HG02642 (cell line): Measurements from ENCODE around the gene BICD1.

Experiments used
- ATAC-seq: cut with Tn5 transposase; IDR thresholded peaks from one replicate; pipeline ENCODE4 v1.9.1; 2021; ENCODE audit warnings: mild to moderate bottlenecking; ENCODE audit not compliant: unreplicated experiment, poor library complexity

Gene BICD1

DNA sequence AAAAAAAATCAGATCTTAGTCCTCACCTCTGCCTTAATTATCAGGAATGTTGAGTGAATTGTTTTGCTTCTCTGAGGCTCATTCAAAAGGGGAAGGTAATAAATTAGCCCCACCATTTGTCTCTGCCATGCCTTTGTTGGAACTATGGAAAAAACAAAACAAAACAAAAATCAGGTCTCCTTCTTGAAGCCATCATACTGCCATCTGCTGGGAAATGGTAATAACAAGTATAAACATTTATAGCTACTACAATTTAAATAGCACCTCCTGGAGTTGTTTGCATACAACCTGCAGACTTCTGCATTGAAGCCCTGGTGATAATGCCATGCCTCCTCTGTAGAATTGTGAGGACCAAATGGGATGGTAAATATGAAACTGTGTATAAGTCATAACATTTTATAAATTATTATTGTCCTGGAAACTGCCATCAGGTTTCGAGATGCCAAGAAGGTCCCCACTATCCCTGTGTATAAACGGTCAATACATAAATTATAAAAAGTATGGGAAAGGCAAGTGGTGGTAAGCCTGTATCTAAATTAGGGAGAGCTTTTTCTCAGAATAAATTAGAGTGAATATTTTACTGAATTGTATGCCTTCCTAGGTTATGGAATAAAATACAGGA is 205.5 kb downstream of the BICD1 start:
- no peak for ATAC-seq

DNA sequence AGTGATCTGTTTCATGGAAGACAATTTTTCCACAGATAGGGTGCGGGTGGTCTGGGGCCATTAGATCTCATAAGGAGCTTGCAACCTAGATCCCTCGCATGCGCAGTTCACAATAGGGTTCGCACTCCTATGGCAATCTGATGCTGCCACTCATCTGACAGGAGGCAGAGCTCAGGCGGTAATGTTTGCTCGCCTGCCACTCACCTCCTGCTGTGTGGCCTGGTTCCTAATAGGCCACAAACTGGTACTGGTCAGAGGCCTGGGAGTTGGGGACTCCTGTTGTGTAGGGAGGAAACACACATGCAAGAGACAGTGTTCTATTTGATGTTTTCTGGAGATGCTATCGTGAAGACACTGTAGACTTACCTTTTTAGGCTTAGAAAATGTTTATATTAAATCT is 215.7 kb downstream of the BICD1 start:
- no peak for ATAC-seq

DNA sequence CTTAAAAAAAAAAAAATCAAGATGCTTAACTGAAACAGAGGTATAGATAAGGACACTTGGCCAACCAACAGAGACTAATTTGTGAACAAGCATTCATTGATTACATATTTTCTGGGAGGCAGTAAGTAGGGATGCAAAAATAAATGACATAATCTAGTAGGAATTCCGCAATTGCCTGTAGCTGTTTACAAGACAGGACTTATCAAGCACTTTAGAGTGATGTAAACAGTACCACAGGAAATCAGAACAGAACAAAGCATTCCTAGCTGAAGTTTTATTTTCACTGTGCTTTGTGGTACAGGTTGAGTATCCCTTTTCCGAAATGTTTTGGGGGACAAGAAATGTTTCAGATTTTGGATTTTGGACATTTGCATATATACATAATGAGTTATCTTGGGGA is 224.5 kb downstream of the BICD1 start:
- no peak for ATAC-seq

DNA sequence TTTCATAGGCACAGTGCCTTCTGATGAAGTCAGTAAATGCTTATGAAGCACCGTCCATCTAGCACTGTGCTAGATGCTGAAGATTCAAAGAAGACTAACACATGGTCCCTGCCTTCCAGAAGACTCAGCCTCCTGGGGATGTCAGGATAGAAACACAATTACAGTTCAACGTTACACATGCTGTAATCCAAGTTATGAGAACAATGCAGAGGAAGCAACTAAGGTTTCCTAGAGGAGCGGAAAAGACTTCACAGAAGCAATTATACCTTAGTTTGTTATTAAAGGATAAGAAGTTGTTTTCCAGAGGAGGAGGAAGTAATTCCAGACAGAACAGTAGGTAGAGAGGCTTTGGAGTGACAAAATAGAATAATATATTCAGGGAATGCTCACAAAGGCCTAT is 225.8 kb downstream of the BICD1 start:
- no peak for ATAC-seq

DNA sequence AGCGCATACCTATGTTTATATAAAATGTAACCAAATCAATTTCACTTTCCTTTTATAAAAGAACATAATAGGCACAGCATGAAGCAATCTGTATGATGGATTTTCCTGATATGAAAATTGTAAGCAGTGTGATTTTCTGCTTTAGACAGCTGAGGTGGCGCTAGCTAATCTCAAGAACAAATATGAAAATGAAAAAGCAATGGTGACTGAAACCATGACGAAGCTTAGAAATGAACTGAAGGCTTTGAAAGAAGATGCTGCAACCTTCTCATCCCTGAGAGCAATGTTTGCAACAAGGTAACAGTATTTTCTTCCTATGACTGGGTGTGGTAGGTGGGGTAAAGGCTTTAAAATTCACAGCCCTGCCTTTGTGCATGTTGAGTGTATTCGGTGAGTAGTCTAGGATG is 227.7 kb downstream of the BICD1 start:
- ATAC-seq: no peak

DNA sequence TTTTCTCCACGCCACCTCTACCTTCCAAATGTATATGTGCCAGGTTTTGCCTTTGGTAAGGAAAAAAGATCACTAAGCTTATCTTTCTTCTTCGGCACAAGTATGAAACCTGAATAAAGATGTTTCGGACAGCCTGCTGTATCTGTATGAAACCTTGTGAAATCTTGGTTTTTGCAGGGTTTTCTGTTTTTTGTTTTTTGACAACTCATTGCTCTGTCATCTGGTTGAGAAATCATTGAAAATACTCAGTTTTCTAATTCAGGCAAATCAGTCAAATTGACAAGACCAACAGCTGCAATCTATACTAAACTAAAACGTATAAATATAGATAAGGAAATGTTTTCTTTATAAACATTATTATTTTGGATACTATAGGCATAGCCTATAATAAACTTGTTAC is 229.6 kb downstream of the BICD1 start:
- ATAC-seq: no peak

DNA sequence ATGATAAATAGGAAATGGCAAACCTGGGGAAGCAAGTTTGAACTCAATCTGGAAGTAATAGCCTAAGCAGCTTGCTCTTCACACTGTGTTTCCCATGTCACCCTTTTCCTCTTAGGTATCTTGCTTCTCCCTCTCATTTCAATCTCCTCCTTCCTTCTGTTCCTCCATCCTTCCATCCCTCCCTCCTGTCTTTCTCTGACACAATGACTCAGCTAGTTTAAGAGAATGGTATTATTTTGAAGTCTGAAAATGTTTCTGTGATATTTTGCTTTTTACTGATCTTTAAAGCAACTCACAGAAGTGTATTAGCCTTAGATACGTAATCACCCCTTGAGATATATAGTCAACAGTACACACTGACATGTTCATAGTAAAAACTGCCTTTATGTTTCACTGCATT is 236.8 kb downstream of the BICD1 start:
- ATAC-seq: no peak

DNA sequence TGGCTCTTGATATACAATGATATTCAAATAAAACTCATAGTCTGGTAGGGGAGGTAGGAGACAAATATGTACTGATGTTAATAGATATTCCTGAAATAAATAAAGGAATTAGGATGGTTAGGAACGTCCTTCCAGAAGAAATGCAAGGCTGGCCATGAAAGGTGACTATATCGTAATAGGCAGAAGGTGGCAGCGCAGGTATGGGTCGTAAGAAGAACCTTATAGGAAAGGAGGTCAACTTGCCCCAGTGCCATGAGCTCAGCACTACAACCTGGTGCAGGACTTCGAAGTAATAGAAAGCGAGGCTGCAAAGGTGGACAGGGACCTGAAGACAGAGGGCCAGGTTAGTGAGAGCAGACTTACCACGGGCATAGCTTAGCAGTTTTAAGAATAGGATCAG is 237.4 kb downstream of the BICD1 start:
- no peak for ATAC-seq

DNA sequence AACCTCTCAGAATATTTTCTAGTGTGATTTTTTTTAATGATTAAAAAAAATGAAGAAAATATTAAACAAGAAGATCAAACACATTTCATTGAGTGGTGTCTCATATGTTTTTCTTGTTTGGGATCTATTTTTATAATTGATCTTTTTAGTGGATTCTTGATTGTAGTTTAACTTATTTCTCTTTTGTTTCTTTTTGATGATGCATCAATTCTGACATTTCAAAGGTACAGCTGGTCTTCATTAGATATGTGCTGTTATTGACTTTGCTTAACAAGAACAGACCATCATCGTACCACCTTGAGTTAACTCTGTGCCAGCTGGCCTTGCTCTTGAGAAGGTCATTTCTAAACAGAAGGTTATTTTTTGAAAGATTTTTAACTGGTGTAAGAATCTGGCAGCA is 246.9 kb downstream of the BICD1 start:
- ATAC-seq: no peak

DNA sequence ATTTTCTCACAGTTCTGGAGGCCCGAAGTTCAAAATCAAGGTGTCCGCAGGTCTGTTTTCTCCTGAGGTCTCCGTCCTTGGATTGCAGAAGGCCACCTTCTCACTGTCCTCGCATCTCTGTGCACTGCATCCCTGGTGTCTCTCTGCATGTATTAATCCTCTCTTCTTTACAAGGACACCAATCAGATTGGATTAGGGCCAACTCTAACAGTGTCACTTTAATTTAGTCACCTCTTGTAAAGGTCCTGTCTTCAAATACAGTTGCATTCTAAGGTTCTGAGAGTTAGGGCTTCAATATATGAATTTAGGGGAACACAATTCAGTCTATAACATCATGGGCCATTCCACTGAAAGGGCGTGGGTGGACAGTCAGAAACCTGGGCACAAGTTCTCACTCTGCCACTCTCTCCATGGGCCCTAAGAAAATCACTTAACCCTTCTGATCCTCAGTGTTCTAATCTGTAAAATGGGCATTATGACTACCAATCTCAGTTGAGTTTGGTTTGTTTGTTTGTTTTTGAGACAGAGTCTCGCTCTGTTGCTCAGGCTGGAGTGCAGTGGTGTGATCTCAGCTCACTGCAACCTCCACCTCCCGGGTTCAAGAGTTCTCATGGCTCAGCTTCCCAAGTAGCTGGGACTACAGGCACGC is 251.1 kb downstream of the BICD1 start:
- no peak for ATAC-seq

DNA sequence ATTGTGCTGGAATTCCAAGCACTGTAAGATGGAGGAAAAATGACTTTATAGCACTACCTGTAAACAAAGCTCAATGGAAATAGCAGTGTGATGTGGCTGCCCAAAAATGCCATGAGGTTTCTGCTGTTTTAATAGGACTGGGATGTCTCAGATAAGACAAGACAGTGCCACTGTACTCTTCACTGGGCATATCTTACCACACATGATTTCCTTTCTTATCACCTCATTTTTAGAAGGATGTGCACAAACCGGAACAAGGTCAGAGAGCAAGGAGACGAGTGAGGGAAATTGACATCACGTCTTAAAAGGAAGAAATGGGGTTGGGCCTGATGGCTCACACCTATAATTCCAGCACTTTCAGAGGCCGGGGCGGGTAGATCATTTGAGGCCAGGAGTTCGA is 254.3 kb downstream of the BICD1 start:
- ATAC-seq: no peak

DNA sequence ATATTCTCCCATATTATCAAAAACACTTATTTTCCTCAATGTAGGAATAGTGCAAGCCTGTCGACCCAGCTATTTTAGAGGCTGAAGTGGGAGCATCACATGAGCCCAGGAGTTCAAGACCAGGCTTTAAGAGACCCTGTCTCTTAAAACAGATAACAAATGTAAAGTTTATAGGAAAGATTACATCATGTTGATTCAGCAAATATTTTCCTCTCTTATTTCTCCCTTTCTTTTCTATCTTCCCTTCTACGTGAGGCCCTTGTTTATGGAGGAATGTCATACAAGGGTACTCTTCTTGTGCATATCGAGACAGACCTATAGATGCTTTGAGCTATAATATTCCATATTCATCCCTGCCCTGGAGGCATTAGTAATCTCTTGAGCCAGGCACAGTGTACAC is 256.2 kb downstream of the BICD1 start:
- ATAC-seq: no peak

DNA sequence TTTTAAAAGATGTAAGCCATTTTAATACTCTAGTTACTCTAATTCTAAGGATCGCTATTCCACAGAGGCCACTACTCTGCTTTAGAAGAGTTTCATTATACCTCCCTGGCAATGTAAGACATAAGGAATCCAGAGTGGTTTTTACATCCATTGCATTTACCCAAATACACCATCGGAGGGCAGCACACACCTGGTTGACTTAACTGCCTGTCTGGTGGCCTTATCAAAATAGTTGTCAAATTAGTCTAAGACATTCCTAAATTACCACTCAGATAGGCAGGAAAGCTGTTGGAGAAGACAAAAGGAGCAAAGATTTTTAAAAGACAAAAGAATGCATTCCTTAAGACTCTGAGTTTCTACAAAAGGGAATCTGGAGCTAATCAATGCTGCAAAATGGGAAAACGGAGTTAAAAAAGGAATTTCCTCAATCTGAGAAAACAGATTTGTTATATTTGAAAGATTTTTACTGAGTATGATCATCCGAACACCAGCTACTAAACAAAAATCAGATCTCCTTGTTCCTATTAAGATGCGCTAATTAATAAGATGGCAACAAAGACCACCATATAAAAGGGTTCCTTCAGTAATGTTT is 258.9 kb downstream of the BICD1 start:
- ATAC-seq: peak; percentile 58

DNA sequence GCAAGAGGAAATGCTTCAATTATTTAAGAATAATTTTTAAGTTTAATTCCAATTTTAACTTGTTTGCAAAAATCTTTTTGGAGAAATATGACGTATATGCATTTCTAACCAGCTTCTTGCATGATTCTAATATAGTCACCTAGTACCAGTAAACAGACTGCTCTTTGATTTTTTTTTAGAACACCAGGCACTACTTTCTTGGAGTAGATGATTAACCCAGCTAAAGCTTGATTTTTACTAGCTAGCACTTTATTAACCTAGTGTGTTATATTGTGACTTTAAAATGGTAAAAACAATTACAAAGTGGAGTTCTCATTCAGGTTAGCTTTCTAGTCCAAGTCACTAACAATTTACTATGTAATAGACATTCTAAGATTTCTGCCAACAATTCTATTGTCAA is 260.1 kb downstream of the BICD1 start:
- ATAC-seq: no peak

DNA sequence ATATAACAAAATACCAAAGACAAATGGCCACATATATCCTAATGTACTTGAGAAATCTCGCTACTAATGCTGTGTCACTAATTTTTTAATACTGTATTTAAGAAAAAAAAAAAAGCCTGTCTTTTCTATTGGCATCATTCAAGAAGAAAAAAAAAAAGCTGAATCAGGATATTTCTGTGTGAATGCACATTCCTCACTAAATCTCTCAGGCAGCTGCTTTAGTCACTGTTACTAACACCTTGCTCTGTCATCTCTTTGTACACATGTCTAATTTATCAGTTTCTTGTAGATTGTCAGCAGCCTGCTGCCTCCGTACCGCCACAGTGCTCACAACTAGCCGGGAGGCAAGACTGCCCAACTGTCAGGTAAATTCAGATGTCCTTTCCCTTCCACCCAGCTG is 260.7 kb downstream of the BICD1 start:
- ATAC-seq: no peak

DNA sequence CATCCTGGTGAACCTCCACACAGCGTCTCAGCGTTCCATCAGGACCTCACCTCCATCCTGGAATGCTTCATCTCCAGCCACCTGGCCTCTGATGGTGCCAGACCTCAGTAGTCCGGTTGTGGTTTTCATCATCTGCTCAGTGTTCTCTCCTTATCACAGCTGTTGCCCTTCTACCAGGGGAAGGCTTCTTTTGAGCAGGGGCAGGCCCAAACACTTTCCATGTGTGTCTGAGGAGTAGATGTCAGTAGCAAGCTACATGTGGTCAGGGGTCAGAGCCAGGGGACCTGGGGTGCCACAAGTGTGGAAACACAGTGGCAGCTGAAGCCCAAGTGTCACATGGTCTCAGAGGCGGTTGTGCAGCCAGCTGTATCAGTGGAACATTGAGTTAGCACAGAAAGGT is 262.6 kb downstream of the BICD1 start:
- no peak for ATAC-seq

DNA sequence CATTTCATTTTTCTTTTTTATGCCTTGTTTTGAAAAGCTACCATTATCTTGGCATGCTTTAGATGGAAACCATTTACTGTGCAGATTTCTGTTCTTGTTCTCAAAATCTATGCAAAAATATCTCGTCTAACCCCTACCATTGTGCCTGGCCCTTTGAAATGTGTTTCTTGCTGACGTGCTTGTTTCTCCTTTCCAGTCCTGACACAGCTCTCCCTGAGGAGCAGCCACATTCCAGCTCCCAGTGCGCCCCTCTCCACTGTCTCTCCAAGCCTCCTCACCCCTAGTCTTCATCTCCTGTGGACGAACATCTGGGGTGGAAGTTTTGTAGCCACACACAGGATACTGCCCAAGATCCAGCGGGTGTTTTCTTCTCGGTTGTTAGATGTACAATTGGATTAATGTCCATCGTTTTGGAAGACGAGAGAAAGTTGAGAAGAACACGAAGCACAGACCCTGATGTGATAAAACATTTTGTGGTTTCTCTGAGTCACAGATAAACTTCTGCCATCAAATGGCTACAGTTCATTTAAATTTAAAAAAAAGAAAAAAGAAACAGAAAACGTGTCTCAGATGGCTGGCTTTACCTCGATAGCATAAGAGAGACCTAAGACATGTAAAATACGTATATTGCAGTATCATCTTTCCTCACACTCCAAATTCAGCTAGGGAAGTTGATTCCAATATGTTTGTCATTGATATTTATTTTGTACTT is 270.9 kb downstream of the BICD1 start:
- ATAC-seq: no peak

DNA sequence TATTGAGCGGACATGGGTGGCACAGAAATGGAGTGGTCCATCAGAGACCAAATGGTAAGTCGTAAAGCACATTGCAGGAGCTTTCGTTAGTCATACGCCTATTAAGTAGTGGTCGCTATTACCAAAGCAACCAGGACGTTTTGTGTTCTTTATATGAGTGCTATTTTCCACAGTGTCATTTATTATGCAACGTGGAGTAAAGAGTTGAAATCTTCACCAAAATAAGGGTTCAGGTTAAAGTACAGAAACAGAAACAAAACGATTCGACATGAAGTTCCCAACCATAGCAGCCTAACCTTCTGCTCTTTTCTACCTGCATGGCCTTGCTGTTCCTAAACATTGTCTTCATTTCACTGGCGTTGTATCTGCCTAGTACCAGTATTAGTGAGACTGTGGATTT is 272.6 kb downstream of the BICD1 start:
- ATAC-seq: no peak

DNA sequence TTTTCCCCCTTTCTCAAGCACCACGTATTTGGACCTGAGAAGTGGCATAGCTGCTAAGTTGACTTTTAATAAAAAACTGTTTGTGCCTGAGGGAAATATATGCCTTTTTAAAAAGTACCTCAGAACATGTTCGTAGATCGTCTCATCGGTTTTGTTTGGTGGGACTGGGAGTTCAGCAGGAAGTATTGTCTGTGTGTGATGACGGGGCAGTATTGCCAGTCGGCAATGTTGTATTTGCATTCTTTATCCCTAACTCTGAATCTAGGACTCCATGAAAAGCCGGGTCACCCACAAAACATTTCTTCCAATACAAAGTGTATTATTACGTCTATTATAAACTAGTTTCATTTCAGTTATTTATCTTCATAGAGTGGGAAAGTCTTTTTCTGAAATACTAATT is 273.0 kb downstream of the BICD1 start:
- ATAC-seq: no peak

DNA sequence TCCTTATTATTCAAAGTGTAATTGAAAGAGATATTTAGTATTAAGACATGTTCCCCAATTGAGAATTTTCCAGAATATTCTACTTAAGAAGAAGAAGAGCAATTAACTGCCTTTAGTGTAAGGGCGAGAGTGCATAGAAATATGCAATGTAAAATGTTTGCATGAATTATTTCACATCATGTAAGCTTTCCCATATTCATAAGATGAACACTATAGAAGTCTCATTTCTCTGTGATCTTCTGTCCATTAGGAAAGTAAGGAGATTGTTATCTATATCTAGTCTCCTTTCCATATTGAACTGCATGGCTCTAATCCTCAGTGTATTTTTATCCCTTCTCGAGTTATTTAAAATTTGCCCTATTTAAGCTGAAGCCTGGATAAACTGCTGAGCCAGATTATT is 275.6 kb downstream of the BICD1 start:
- no peak for ATAC-seq

DNA sequence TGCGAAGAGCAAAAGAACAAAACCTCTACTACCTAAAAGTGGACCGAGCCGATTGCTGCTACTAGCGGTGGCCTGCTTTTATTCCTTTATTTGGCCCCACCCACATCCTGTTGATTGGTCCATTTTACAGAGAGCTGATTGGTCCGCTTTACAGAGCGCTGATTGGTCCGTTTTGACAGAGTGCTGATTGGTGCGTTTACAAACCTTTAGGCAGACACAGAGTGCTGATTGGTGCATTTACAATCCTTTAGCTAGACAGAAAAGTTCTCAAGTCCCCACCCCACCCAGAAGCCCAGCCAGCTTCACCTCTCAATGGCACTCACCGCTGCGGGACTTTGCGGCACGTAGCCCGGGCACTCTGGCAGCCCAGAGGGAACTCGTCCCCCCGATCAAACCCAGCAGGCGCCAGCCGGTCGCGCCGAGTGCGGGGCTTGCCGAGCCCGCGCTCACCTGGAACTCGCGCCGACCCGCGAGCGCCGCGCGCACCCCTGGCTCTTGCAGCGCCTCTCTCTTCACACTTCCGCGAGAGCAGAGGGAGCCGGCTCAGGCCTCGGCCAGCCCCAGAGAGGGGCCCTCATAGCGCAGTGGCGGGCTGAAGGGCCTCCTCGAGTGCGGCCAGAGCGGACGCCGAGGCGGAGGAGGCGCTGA is 284.0 kb downstream of the BICD1 start:
- ATAC-seq: peak; percentile 71
